Fibroblast of villous mesenchyme (primary cell): ENCODE results near the gene TRIP4. TPM values are rescaled to one million over a fixed set of nuclear protein-coding genes. Genes with fewer than 3 reads are reported as not detected.

Experiments used
- DNase-seq: peaks from one replicate; pipeline ENCODE4 v3.0.0-alpha.2; 2010; ENCODE audit warnings: low read depth
- H3K4me3 ChIP-seq: 2 replicates; pipeline ENCODE4 v1.5.1; 2011; ENCODE audit warnings: low read depth, mild to moderate bottlenecking, low read length
- CTCF ChIP-seq: IDR thresholded peaks from 2 replicates; pipeline ENCODE4 v1.5.1; 2012; ENCODE audit warnings: low read depth, mild to moderate bottlenecking, low read length; ENCODE audit not compliant: insufficient read depth
- small RNA-seq: library from RNA; depleted of rRNA; stranded (forward); fragments of <200 nt; gene quantifications from one replicate; pipeline ENCODE3, GENCODE V24; 2012
- total RNA-seq: library from RNA; depleted of rRNA; stranded (reverse); fragments of >200 nt; gene quantifications from 2 replicates; pipeline ENCODE4 v1.2.3, GENCODE V29; 2012

TRIP4 gene
- total RNA-seq, 1 donor, result 10.8 TPM

DNA sequence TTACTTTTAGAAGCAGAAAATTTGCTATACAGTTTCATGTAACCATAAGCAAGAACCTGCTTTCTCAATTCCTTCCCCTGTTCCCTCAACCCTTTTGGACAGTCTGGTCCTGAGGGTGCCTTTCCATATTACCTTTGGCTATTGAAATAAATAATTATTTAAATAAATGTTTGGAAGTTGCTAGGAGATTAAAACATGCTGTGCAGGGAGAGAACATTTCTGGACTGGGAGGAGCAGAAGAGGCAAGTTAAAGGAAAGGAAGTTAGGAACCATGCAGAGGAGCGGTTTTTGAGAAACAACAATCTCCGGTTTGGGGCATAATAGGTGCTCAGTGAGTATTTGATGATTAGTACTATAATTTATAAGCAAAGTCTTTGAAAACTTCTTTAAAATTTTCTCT is 114.5 kb downstream of the TRIP4 start:
- no peak for TF ChIP-seq CTCF
- DNase-seq, result no peak
- H3K4me3 ChIP-seq, result no peak overlapping the region

DNA sequence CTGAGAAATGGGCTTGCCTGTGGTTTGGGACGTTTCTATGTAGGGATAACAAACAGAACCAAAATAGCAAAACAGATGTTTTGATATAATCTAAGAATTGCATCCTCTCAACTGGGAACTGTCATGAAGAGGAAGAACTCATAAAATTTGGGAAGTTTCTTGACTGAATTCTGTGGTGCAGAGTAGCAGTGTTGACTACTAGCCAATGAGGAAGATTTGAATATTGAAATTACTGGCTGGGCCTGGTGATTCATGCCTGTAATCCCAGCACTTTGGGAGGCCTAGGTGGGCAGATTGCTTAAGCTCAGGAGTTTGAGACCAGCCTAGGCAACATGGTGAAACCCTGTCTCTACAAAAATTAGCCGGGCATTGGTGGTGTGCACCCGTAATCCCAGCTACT is 114.9 kb downstream of the TRIP4 start:
- no peak for TF ChIP-seq CTCF
- DNase-seq, result peak; percentile 45

GRCh38 chr15:64503197-64503596 is 115.6 kb downstream of the TRIP4 start:
- TF ChIP-seq CTCF, result no peak
- peak; percentile 55 for DNase-seq
- H3K4me3 ChIP-seq, result no peak overlapping the region

More for the DNA sequence above, 114.9 kb downstream of the TRIP4 start:
- H3K4me3 ChIP-seq, result no peak overlapping the region

DNA sequence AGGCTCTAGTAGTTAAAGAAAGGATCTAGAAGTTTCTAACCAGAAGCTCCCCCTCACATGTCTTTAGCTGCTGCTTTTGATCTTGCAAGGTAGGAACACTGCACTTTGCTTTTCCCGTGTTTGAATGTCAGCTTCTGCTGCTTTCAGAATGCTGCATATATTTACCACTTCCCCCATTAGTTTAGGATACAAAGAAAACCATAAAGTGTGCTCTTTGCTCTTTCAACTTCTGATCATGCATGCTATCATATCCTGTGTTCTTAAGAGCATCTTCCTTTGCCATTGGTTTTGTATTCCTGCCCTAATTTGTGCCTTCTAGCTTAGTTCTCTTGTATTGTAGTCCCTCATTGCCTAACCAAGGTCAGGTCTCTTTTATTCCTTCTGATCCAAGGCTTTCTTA is 116.0 kb downstream of the TRIP4 start:
- TF ChIP-seq CTCF, result no peak
- no peak for DNase-seq

More for the DNA sequence above, 116.0 kb downstream of the TRIP4 start:
- no peak overlapping the region for H3K4me3 ChIP-seq

Small RNAs within 50 kb of the gene (small RNA-seq; reads per million reads assigned to genes)
- gene RF00019 (not detected), gene RF00554 (not detected)

Other genes starting within 250 kb of the TRIP4 start
- gene SNX22, start 236.1 kb upstream of the TRIP4 start, total RNA-seq, result under 0.01 and 0.32 TPM in 2 replicates
- gene PPIB, start 224.8 kb upstream of the TRIP4 start, total RNA-seq, result 654 and 959 TPM in 2 replicates
- gene CSNK1G1, start 31.7 kb upstream of the TRIP4 start, total RNA-seq, result 33.2 and 37.6 TPM in 2 replicates
- 30.7 and 36.7 TPM in 2 replicates for gene PCLAF, start 6.4 kb upstream of the TRIP4 start, total RNA-seq
- gene ZNF609, start 72.7 kb downstream of the TRIP4 start, total RNA-seq, result 20.6 and 22.5 TPM in 2 replicates